ENCODE data around the gene NR3C1. TPM values are rescaled to one million over a fixed set of nuclear protein-coding genes. Genes with fewer than 3 reads are reported as not detected.

Gene NR3C1
- total RNA-seq, 4 donors from 2014 or later = 29.7 to 79.2 (median 38.9) TPM

- Histone ChIP-seq H3K27ac (peak overlapping the region in 2 of 4 donors; percentile 39 to 59), H3K9me3 (no peaks in the 10 kb centered on the region), H3K4me1 (peaks cover 0 to 15% (median 2%) of the 10 kb centered on the region in 4 donors), H3K27me3 (no peaks in the 10 kb centered on the region), H3K36me3 (no peaks in the 10 kb centered on the region), H3K4me3 (peak overlapping the region in 2 of 4 donors; percentile 24 to 35)
- no peak for DNase-seq
- no peak for TF ChIP-seq CTCF (IDR thresholded peaks at IDR 0.05)
- no peak for TF ChIP-seq POLR2A (IDR thresholded peaks at IDR 0.05)
Observed at GRCh38 chr5:143418140-143418866, 14.8 kb upstream of the NR3C1 start.

- H3K27me3 ChIP-seq = no peaks in the 10 kb centered on the region
- TF ChIP-seq CTCF (IDR thresholded peaks at IDR 0.05) (no peak), POLR2A (IDR thresholded peaks at IDR 0.05) (peak in 1 of 2 donors; percentile 4)
- H3K27ac ChIP-seq = peak overlapping the region in 1 of 4 donors; percentile 59
- H3K9me3 ChIP-seq = no peaks in the 10 kb centered on the region
- DNase-seq = no peak
- no peaks in the 10 kb centered on the region for H3K36me3 ChIP-seq
- H3K4me1 ChIP-seq = peaks cover 0 to 15% (median 2%) of the 10 kb centered on the region in 4 donors
- H3K4me3 ChIP-seq = no peak overlapping the region
Observed at GRCh38 chr5:143417503-143418139, 14.1 kb upstream of the NR3C1 start.

GRCh38 chr5:143416411-143416810 lies 12.9 kb upstream of the NR3C1 start:
- Histone ChIP-seq H3K9me3 (no peaks in the 10 kb centered on the region), H3K4me1 (peaks cover 0 to 15% (median 2%) of the 10 kb centered on the region in 4 donors), H3K27ac (no peak overlapping the region), H3K36me3 (no peaks in the 10 kb centered on the region), H3K27me3 (no peaks in the 10 kb centered on the region), H3K4me3 (no peak overlapping the region)
- no peak for TF ChIP-seq CTCF (IDR thresholded peaks at IDR 0.05)
- TF ChIP-seq POLR2A (IDR thresholded peaks at IDR 0.05) = no peak
- no peak for DNase-seq

GRCh38 chr5:143413958-143414669 lies 10.6 kb upstream of the NR3C1 start:
- DNase-seq = peak in 2 of 3 donors; percentile 32 to 57
- TF ChIP-seq CTCF (IDR thresholded peaks at IDR 0.05) = no peak
- Histone ChIP-seq H3K9me3 (no peaks in the 10 kb centered on the region), H3K4me1 (peaks cover 0 to 15% (median 2%) of the 10 kb centered on the region in 4 donors), H3K36me3 (no peaks in the 10 kb centered on the region), H3K27me3 (no peaks in the 10 kb centered on the region), H3K4me3 (no peak overlapping the region), H3K27ac (no peak overlapping the region)

GRCh38 chr5:143412661-143413342 lies 9.3 kb upstream of the NR3C1 start:
- H3K9me3 ChIP-seq = no peaks in the 10 kb centered on the region
- no peak for TF ChIP-seq CTCF (IDR thresholded peaks at IDR 0.05)
- TF ChIP-seq POLR2A (IDR thresholded peaks at IDR 0.05) = no peak

More at GRCh38 chr5:143412661-143413342, 9.3 kb upstream of the NR3C1 start:
- Histone ChIP-seq H3K27me3 (no peaks in the 10 kb centered on the region), H3K4me3 (no peak overlapping the region), H3K4me1 (peaks cover 0 to 7% (median 2%) of the 10 kb centered on the region in 4 donors), H3K36me3 (no peaks in the 10 kb centered on the region), H3K27ac (no peak overlapping the region)
- DNase-seq = no peak
